Fibroblast of lung (primary cell): Measurements from ENCODE around the gene SPACA4.

Source experiments
- CTCF ChIP-seq, 2 donors: IDR thresholded peaks in 1 of 2; conservative IDR thresholded peaks in 1 of 2; 1 replicate in 1 of 2; 2 replicates in 1 of 2; pipeline ENCODE4 v1.5.1; 2011 to 2012; ENCODE audit warnings: low read length in 2 of 2, control low read depth in 1 of 2, inconsistent platforms in 1 of 2, low read depth in 1 of 2, mild to moderate bottlenecking in 1 of 2
- EZH2 ChIP-seq: IDR thresholded peaks from 2 replicates; pipeline ENCODE4 v1.5.1; 2012; ENCODE audit warnings: low read length, control low read depth, mild to moderate bottlenecking; ENCODE audit errors: missing control alignments

GRCh38 chr19:48616491-48617056 is 10.0 kb downstream of the SPACA4 start:
- TF ChIP-seq CTCF (conservative IDR thresholded peaks at IDR 0.05 in 1 of 2, IDR thresholded peaks at IDR 0.05 in 1 of 2; ENCODE audit: low read depth in 1 of 2, low read length in 2 of 2) (no peak), EZH2 (no peak)
